GM18505 (cell line): Measurements from ENCODE around the gene INHBA.

Experiments
- ATAC-seq: cut with Tn5 transposase; IDR thresholded peaks from one replicate; pipeline ENCODE4 v1.9.1; 2021; ENCODE audit not compliant: unreplicated experiment
- POLR2A ChIP-seq: IDR thresholded peaks from 4 replicates; pipeline ENCODE4 v1.6.1; 2011; ENCODE audit warnings: borderline replicate concordance; ENCODE audit not compliant: insufficient read depth, insufficient read length; ENCODE audit errors: extremely low read depth

Gene INHBA

GRCh38 chr7:41702635-41703371, at the start of gene INHBA:
Gene INHBA, minus strand, starts transcription at chr7:41703090. Its CDS starts 2,716 bp downstream, at chr7:41700374.
- no peak for TF ChIP-seq POLR2A
- no peak for ATAC-seq

GRCh38 chr7:41752615-41753014, 49.7 kb upstream of the INHBA start:
- no peak for TF ChIP-seq POLR2A
- ATAC-seq, result no peak

- ATAC-seq, result no peak
- TF ChIP-seq POLR2A, result no peak
Observed at GRCh38 chr7:41750661-41751540, 48.0 kb upstream of the INHBA start.

GRCh38 chr7:41747961-41748360, 45.1 kb upstream of the INHBA start:
- TF ChIP-seq POLR2A, result no peak
- ATAC-seq, result no peak

- no peak for TF ChIP-seq POLR2A
- ATAC-seq, result no peak
Observed at GRCh38 chr7:41745451-41745850, 42.6 kb upstream of the INHBA start.

GRCh38 chr7:41744161-41744560, 41.3 kb upstream of the INHBA start:
- TF ChIP-seq POLR2A, result no peak
- ATAC-seq, result no peak

GRCh38 chr7:41742401-41743020, 39.6 kb upstream of the INHBA start:
- no peak for TF ChIP-seq POLR2A
- ATAC-seq, result no peak

- no peak for TF ChIP-seq POLR2A
- ATAC-seq, result no peak
Observed at GRCh38 chr7:41738806-41739205, 35.9 kb upstream of the INHBA start.

GRCh38 chr7:41738336-41738735, 35.4 kb upstream of the INHBA start:
- no peak for TF ChIP-seq POLR2A
- no peak for ATAC-seq

- no peak for ATAC-seq
- TF ChIP-seq POLR2A, result no peak
Observed at GRCh38 chr7:41735206-41735605, 32.3 kb upstream of the INHBA start.

- no peak for ATAC-seq
Observed at GRCh38 chr7:41732843-41733306, 30.0 kb upstream of the INHBA start.

GRCh38 chr7:41732436-41732785, 29.5 kb upstream of the INHBA start:
- peak; percentile 7 for ATAC-seq
- TF ChIP-seq POLR2A, result no peak

More at GRCh38 chr7:41732843-41733306, 30.0 kb upstream of the INHBA start:
- TF ChIP-seq POLR2A, result no peak
